ENCODE measurements around the gene CEP20.
A peak's percentile ranks its signal among the peaks of the same experiment; 100 is the strongest.

The CEP20 gene

GRCh38 chr16:15897834-15898254, 9.4 kb upstream of the CEP20 start:
- DNase-seq = no peak

- DNase-seq = no peak
These were observed 8.8 kb upstream of the CEP20 start for GRCh38 chr16:15897121-15897780.

DNA sequence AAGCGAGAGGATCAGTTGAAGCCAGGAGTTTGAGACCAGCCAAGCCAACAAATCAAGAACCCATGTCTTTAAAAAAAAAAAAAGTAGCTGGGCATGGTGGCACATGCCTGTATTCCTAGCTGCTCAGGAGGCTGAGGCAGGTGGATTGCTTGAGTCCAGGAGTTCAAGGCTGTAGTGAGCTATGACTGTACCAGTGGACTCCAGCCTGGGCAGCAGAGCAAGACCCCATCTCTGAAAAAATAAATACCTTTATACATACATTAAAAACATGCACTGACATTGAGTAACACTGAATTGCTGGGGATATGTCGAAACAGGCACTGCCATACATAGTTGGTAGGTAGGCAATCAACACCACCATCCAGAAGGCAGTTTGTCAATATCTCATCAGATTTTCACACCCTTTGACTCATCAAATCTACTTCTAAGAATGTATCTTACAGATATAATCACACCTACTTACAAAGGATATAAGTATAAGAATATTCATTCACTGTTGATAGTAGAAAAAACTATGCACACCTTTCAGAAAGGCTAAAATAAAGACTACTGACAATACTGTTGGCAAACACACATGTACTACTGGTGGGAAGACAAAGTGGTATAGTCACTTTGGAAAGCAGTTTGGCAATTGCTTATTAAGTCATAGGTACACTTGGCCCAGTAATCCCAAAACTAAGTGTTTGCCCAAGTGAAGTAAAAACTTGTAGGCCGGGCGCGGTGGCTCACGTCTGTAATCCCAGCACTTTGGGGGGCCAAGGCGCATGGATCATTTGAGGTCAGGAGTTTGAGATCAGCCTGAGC, 6.4 kb upstream of the CEP20 start:
- DNase-seq = no peak

DNA sequence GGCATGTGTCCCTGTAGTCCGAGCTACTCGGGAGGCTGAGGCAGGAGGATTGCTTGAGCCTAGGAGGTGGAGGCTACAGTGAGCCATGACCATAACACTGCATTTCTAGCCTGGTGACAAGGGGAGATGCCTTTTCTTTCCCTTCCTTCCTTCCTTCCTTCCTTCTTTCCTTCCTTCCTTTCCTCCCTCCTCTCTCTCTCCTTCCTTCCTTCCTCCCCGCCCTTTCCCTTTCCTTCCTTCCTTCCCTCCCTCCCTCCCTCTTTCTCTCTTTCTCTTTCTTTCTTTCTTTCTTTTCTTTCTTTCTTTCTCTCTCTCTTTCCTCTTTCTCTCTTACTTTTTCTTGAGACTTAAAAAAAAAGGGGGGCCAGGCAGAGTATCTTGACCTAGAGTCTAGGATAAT, 3.1 kb upstream of the CEP20 start:
- no peak for DNase-seq

GRCh38 chr16:15887283-15887682, 1.1 kb downstream of the CEP20 start:
- no peak for DNase-seq

DNA sequence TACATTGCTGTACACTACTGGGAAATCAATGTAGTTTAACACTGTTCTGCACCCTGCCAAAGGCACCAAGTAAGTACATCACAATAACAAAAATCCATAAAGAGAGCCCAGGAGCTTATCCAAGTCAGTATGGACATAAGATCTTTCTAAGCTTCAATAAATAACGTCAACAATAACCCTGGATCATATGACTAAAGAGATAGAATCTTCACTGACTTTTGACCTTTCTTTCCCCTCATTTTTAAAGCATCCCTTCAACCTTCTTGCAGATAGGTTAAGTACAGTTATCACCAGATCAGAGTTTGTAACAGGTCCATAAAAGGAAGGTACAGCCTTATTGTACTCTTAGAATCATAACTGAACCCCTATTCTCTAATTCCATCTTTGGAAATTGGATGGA, 2.3 kb downstream of the CEP20 start:
- DNase-seq = no peak

- no peak for DNase-seq
These were observed 2.8 kb downstream of the CEP20 start for GRCh38 chr16:15885560-15886001.

DNA sequence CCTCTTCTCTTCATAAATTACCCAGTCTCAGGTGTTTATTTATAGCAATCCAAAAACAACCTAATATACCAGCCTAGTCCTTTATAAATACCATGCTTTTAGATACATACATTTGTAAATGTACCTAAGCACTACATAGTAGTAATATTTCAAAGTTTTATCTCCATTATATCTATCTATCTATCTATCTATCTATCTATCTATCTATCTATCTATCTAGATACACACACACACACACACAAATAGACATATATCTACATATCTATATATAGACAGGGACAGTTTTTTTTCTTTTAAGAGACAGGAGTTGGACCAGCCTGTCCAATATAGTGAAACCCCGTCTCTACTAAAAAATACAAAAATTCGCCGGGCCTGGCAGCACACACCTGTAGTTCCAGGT, 5.8 kb downstream of the CEP20 start:
- no peak for DNase-seq

DNA sequence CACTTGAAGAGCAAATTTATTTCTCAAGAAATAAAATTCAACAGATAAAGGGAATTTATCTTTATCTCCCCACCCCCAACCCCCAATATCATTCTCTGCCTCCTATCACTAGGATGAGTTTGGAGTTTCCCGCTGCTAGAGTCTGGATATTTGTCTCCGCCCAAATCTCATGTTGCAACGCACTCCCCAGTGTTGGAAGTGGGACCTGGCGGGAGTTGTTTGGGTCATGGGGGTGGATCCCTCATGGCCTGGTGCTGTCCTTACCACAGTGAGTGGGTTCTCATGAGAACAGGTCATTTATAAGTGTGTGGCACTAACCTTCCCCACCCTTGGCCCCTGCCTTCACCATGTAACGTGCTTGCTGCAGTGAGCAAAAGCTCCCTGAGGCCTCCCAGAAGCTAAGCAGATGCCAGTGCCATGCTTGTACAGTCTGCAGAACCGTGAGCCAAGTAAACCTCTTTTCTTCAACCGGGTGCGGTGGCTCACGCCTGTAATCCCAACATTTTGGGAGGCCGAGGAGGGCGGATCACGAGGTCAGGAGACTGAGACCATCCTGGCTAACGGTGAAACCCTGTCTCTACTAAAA, 6.5 kb downstream of the CEP20 start:
- DNase-seq = no peak

DNA sequence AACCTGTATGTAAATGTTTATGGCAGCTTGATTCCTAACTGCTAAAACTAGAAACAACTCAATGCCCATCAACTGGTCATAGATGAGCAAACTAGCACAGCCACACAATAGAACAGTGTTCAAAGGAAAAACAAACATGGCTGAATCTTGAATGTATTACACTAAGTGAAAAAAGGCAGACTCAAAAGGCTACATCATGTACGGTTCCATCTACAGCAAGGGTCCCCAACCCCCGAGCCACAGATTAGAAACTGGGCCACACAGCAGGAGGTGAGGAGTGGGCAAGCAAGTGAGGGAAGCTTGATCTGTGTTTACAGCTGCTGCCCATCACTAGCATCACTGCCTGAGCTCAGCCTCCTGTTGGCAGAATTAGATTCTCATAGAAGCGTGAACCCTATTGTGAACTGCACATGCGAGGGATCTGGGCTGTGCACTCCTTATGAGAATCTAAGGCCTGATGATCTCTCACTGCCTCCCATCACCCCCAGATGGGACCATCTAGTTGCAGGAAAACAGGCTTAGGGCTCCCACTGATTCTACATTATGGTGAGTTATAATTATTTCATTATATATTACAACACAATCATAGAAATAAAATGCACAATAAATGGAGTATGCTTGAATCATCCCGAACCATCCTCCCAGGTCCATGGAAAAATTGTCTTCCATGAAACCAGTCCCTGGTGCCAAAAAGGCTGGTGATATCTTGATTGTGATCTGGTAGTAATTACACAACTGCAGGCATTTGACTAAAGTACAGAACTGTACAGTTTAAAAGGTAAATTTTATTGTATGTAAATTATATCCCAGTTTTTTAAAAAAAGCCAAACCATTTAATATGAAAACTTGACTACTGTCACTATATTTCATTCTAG, 7.7 kb downstream of the CEP20 start:
- DNase-seq = peak in 4 of 14 donors; percentile 1 to 7 (median 6)

- DNase-seq = no peak
These were observed 9.1 kb downstream of the CEP20 start for GRCh38 chr16:15879255-15879811.

DNA sequence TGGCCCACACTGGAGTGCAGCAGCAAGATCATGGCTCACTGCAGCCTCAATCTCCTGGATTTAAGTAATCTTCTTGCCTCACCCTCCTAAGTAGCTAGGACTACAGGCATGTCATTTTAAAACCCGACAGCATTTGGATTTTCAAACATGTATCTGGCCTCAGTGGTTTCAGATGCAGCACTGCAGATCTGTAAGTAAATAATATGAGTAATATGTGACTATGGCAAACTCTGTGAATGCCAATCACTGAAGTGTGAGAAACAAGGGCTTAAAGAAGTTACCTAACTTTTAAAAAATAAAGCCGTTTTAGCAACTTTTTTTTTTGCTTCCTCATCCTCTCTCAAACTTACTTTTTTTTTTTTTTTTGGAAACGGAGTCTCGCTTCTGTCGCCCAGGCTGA, 11.9 kb downstream of the CEP20 start:
- DNase-seq = no peak

DNA sequence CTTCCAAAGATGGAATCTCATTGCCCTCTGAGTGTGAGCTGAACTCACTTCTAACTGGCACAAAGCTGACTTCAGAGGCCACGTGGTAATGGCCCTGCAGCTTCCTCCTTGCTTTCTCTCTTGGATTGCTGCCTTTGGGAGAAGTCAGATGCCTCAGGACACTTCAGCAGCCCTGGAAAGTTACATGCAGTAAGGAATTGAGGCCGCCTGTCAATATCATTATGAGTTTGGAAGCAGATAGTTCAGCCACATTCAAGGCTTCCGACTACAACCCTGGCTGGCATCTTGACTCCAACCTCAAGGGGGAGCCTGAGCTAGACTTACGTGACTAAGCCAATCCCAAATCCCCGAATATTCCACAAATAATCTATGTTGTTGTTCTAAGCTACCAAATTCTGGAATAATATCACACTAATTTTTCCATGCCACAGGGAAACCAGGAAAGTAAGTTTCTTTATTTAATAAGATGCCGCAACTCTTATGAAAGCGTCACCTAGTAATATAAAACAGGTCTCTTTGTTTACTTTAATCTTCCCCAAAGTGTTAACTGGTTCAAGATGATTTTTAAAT, 13.6 kb downstream of the CEP20 start:
- DNase-seq = peak in 10 of 14 donors; percentile 4 to 54 (median 37)

GRCh38 chr16:15873737-15874136, 14.7 kb downstream of the CEP20 start:
- no peak for DNase-seq

DNA sequence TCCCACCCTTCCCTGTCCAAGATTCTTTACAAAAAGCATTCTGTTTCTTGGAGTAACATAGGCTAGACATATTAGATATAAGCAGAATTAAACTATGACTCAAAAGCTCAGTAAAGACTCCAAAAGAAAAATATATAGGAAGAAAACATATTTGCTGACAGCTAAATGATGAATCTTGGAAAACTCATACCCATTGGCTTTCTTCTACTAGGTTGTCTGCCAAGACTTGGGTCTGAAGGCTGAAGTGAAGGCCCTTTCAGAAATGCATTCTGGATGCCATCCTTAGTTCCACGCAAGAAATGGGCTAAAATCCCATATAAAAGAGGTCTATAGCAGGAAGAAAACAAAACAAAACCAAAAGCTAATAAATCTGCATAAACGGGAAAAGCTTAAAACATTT, 15.1 kb downstream of the CEP20 start:
- DNase-seq = no peak

DNA sequence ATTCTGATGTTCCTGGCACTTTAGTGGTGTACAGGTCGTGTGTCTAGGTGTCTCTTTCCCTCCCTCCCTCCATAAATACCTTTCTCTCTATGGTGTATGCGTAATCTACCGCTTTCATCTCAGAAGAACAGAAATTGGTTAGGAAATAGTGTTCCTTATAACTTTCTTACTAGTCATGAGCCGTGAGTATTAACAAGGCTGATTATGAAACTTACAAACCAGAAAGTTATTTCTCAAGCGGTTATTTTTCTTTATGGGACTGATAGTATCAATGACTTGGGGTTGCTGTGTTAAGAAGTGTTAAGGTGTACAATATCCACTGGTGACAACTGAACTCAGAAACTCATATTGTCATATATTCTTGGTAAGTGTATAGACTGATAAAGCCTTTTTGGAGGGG, 18.4 kb downstream of the CEP20 start:
- DNase-seq = no peak

- DNase-seq = no peak
These were observed 22.0 kb downstream of the CEP20 start for GRCh38 chr16:15866451-15866850.

DNA sequence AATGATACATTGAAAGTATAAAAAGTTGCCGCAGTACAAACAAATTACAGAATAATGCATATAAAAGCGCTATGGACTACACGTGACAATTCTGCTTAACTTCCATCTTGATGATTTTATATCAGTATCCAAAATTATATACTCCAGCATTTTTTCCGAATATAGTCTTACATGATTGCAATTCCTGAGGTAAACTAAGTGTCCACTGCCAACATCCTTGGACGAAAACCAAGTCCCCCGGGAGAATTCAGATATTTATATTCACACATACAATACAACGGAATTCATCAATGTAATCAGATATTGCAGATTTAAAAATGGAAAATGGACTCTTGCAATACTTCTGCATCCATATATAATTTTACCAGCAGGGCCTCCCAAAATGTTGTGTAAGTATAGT, 22.7 kb downstream of the CEP20 start:
- DNase-seq = no peak

- DNase-seq = no peak
These were observed 23.5 kb downstream of the CEP20 start for GRCh38 chr16:15864939-15865338.

- no peak for DNase-seq
These were observed 26.4 kb downstream of the CEP20 start for GRCh38 chr16:15861996-15862395.

- no peak for DNase-seq
These were observed 29.3 kb downstream of the CEP20 start for GRCh38 chr16:15858921-15859668.

Measured in C1 segment of cervical spinal cord (tissue), 14 donors.